ENCODE results near the gene ZDHHC3. TPM values are rescaled to one million over a fixed set of nuclear protein-coding genes. Genes with fewer than 3 reads are reported as not detected.
A peak's percentile ranks its signal among the peaks of the same experiment; 100 is the strongest.
"Not testable (repeated sequence)": the region's sequence is repeated elsewhere in the genome, so short reads cannot be mapped to it uniquely, and the experiment has no call there.

The ZDHHC3 gene
- total and polyA plus RNA-seq, 2 experiments from 2014 or later, result 43.8 to 50.2 TPM

- no peaks in the 10 kb centered on the region for H3K9me3 ChIP-seq (ENCODE audit: low read depth)
- no peak overlapping the region for H3K27ac ChIP-seq
- H3K4me1 ChIP-seq (ENCODE audit: low read depth), result no peaks in the 10 kb centered on the region
- H3K36me3 ChIP-seq, result no peaks in the 10 kb centered on the region
- DNase-seq (ENCODE audit: low read depth in 1 of 2, low spot score in 1 of 2), result no peak
- TF ChIP-seq CTCF (IDR thresholded peaks at IDR 0.05; ENCODE audit: low read depth, low read length), result no peak
- H3K4me3 ChIP-seq, result no peak overlapping the region
- no peaks in the 10 kb centered on the region for H3K27me3 ChIP-seq
Observed at GRCh38 chr3:44989141-44989540, 13.2 kb upstream of the ZDHHC3 start.

GRCh38 chr3:44988073-44988472 lies 12.1 kb upstream of the ZDHHC3 start:
- peak in 1 of 2 donors; percentile 25 for DNase-seq (ENCODE audit: low read depth in 1 of 2, low spot score in 1 of 2)
- Histone ChIP-seq H3K27ac (no peak overlapping the region), H3K4me1 (ENCODE audit: low read depth) (peaks cover 9% of the 10 kb centered on the region), H3K27me3 (no peaks in the 10 kb centered on the region), H3K4me3 (no peak overlapping the region), H3K36me3 (no peaks in the 10 kb centered on the region), H3K9me3 (ENCODE audit: low read depth) (no peaks in the 10 kb centered on the region)
- peak; percentile 60 for TF ChIP-seq CTCF (IDR thresholded peaks at IDR 0.05; ENCODE audit: low read depth, low read length)

- Histone ChIP-seq H3K27ac (no peak overlapping the region), H3K27me3 (no peaks in the 10 kb centered on the region), H3K9me3 (ENCODE audit: low read depth) (no peaks in the 10 kb centered on the region), H3K36me3 (no peaks in the 10 kb centered on the region), H3K4me1 (ENCODE audit: low read depth) (peaks cover 12% of the 10 kb centered on the region), H3K4me3 (no peak overlapping the region)
- TF ChIP-seq CTCF (IDR thresholded peaks at IDR 0.05; ENCODE audit: low read depth, low read length), result no peak
- no peak for DNase-seq (ENCODE audit: low read depth in 1 of 2, low spot score in 1 of 2)
Observed at GRCh38 chr3:44987332-44987731, 11.4 kb upstream of the ZDHHC3 start.

GRCh38 chr3:44986330-44986729 lies 10.4 kb upstream of the ZDHHC3 start:
- not testable (repeated sequence) for H3K9me3 ChIP-seq (ENCODE audit: low read depth); H3K36me3 ChIP-seq; H3K27ac ChIP-seq; H3K27me3 ChIP-seq; DNase-seq (ENCODE audit: low read depth in 1 of 2, low spot score in 1 of 2); H3K4me3 ChIP-seq
- H3K4me1 ChIP-seq (ENCODE audit: low read depth), result peaks cover 19% of the 10 kb centered on the region

- TF ChIP-seq CTCF (IDR thresholded peaks at IDR 0.05; ENCODE audit: low read depth, low read length), result no peak
- no peak overlapping the region for H3K27ac ChIP-seq
- no peaks in the 10 kb centered on the region for H3K27me3 ChIP-seq
- DNase-seq (ENCODE audit: low read depth in 1 of 2, low spot score in 1 of 2), result no peak
- no peaks in the 10 kb centered on the region for H3K9me3 ChIP-seq (ENCODE audit: low read depth)
- H3K4me3 ChIP-seq, result no peak overlapping the region
- H3K36me3 ChIP-seq, result no peaks in the 10 kb centered on the region
- peaks cover 19% of the 10 kb centered on the region for H3K4me1 ChIP-seq (ENCODE audit: low read depth)
Observed at GRCh38 chr3:44984335-44984734, 8.4 kb upstream of the ZDHHC3 start.

GRCh38 chr3:44983484-44983941 lies 7.5 kb upstream of the ZDHHC3 start:
- Histone ChIP-seq H3K36me3 (no peaks in the 10 kb centered on the region), H3K4me1 (ENCODE audit: low read depth) (peaks cover 19% of the 10 kb centered on the region), H3K27ac (no peak overlapping the region), H3K9me3 (ENCODE audit: low read depth) (no peaks in the 10 kb centered on the region), H3K4me3 (no peak overlapping the region), H3K27me3 (no peaks in the 10 kb centered on the region)
- no peak for TF ChIP-seq CTCF (IDR thresholded peaks at IDR 0.05; ENCODE audit: low read depth, low read length)
- DNase-seq (ENCODE audit: low read depth in 1 of 2, low spot score in 1 of 2), result peak in 1 of 2 donors; percentile 37

All from cardiac muscle cell (in vitro differentiated cells and primary cell).